Measurements from ENCODE around the gene VAV2. TPM values are rescaled to one million over a fixed set of nuclear protein-coding genes. Genes with fewer than 3 reads are reported as not detected.
A peak's percentile ranks its signal among the peaks of the same experiment; 100 is the strongest.
"Not testable (repeated sequence)": the region's sequence is repeated elsewhere in the genome, so short reads cannot be mapped to it uniquely, and the experiment has no call there.

The VAV2 gene
- total RNA-seq, 1 experiment from 2014 or later: 4.4 TPM

DNA sequence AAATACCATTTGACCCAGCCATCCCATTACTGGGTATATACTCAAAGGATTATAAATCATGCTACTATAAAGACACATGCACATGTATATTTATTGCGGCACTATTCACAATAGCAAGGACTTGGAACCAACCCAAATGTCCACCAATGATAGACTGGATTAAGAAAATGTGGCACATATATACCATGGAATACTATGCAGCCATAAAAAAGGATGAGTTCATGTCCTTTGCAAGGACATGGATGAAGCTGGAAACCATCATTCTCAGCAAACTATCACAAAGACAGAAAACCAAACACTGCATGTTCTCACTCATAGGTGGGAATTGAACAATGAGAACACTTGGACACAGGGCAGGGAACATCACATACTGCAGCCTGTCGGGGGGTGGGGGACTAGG, 68.5 kb downstream of the VAV2 start:
- in situ Hi-C loops (cut with HindIII; ENCODE audit: low pct_unique_long_range_greater_than_20kb, low sequenced_read_pairs); DNase-seq (ENCODE audit: low read depth, low spot score): not testable (repeated sequence)

DNA sequence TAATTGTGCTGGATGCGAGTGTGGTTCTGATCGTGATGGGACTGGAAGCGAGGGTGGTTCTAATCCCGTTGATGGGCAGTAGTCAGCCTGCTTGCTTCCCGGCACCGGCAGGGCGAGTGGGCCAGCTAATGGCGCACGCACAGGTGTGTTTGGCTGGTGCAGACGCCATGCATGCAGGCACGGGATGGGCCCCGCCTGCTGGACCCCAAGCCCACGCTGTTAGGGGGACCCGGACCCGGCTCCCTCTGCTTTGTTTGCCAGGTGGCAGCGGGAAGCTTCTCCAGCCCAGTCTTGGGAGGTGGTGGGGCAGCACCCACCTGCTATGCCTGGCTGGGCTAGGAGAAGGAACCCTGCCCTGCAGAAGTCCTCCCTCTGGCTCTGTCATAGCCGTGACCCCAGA, 70.3 kb downstream of the VAV2 start:
- DNase-seq (ENCODE audit: low read depth, low spot score): no peak
- in situ Hi-C loops (cut with HindIII; ENCODE audit: low pct_unique_long_range_greater_than_20kb, low sequenced_read_pairs): no loop called here

DNA sequence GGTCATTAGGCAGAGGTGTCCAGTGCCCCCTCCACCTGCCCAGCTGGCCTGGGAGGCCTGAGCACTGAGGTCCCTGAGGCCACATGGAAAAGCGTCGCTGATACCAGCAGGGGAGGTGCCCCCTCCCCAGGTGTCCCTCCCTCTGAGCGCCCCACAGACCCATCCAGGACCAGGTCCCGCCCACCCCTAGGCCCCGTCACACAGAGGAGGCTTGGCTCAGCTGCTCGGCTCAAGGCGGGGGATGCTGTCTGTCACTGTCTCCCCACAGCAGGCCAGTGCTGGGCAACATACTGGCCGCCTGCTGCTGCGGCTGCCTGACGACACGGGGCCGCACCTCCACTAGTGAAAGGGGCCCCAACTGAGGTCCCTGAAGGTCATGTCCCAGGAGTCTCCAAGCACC, 71.7 kb downstream of the VAV2 start:
- in situ Hi-C loops (cut with HindIII; ENCODE audit: low pct_unique_long_range_greater_than_20kb, low sequenced_read_pairs): no loop called here
- DNase-seq (ENCODE audit: low read depth, low spot score): no peak

DNA sequence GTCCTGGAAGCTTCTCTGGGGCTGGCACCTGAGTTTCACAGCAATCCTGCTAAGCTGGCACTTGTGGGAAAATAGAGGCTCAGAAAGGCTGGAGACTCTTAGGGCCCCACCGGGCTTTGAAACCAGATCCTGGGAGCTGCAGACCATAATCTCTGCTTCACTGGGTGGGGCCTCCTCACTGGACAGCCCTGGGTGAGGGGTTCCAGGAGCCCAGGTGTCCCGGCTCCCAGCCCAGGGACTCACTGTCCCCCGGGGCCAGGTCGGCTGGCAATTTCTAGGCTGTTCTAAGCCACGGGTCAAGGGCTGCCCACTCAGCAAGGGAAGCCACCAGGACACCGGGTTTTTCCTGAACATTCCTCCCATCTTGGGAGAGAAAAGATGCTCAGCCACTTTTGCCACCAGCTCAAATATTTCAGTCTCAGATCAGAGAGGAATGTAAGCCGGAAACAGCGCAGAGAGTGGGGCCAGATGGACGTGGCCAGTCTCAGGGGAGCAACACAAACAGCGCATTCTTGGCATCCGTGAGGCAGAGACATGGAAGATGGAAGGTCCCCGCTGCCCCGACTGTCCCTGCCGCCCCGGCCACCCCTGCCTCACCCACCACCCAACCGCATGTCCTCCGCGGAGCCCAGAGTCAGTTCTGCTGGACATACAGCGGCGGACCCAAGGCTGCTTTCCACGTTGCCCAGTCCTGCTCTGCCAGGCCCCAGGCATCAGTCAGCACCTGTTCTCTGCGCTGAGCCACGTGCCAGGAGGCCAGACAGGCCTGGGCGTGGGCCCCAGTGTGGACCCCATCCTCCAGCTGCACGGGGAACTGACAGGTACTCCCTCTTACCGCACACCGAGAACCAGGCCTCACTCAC, 72.6 kb downstream of the VAV2 start:
- in situ Hi-C loops (cut with HindIII; ENCODE audit: low pct_unique_long_range_greater_than_20kb, low sequenced_read_pairs): no loop called here
- no peak for DNase-seq (ENCODE audit: low read depth, low spot score)

DNA sequence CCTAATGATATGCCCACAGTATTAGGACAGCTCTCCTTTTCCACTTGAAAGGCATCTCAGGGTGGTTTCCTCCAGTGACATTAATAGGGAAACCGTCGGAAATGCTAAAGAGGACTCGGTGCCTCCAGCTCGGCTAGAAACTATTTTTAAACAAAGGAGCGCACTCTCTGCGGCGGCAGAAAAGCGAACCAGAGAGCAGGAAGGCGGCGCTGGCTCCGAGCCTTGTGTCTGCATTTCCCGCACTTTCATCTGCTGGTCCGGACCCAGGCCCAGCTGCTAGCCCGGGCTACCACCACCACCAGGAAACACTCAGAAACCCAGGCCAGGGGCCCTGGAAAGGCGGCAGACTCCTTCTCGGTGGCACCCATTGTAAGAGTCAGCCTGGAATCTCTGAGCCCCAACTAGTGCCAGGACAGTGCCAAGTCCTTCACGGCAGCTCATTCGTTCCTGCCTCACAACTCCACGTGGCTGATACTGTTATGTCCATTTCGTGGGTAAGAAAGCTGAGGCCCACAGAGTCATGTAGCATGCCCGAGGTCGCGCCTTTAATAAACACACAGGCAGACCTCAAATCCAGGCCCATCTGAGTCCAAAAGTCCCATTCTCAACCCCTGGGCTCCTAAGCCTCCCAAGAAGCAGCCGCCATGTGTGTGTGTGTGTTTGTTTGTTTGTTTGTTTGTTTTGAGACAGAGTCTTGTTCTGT, 73.9 kb downstream of the VAV2 start:
- DNase-seq (ENCODE audit: low read depth, low spot score): no peak
- in situ Hi-C loops (cut with HindIII; ENCODE audit: low pct_unique_long_range_greater_than_20kb, low sequenced_read_pairs): no loop called here

DNA sequence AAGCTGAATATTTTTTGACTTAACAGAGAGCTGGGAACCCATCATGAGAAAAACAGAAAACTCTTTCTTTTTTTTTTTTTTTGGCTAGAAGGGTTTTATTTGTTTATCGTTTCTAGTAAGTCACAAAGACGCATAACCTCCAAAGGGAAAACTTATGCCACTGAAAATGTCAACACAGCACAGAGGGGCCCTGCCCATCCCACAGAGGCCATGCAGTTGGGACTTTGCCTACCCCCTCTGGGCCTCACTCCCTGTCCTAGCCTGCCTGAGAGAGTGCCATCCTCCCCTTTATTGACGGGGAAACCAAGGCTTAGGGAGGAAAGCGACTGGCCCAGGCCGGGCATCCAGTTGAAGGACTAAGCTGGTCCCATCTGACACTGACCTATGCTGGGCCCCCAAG, 74.7 kb downstream of the VAV2 start:
- DNase-seq (ENCODE audit: low read depth, low spot score): no peak
- in situ Hi-C loops (cut with HindIII; ENCODE audit: low pct_unique_long_range_greater_than_20kb, low sequenced_read_pairs): no loop called here

DNA sequence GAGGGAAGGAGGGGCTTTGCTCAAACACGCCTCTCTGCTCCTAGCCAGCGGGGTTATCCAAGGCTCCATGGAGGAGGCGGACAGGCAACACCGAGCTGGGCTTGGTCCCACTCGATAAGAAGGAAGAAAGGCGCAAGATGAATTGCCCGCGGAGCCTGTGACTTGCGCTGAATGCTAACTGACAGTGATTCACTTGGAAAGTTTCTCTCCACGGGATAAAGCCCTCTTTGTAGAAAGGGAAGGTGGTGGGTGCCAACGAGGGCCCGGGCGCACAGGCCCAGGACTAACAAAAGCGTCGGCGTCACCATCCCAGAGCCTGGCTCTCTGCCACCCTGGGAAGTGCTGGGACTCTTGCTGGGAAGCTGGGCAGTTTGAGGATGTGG, 76.0 kb downstream of the VAV2 start:
- peak; percentile 87 for DNase-seq (ENCODE audit: low read depth, low spot score)
- in situ Hi-C loops (cut with HindIII; ENCODE audit: low pct_unique_long_range_greater_than_20kb, low sequenced_read_pairs): no loop called here

DNA sequence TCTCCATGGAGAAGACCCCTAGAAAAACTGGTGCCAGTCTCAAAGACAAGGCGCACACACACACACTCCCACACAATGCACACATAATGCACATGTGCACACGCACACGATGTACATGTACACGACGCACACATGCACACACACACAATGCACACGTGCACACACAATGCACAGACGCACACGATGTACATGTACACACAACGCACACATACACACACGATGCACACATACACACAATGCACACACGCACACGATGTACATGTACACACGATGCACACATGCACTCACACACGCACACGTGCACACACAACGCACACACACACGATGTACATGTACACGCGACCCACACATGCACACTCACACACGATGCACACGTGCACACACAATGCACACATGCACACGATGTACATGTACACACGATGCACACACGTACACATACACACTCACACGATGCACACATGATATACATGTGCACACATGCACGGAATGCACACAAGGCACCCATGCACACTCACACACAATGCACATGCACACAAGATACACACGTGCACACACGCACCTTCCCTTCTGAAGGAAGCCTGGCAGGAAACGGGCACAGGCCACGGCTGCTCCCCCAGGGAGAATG, 76.5 kb downstream of the VAV2 start:
- DNase-seq (ENCODE audit: low read depth, low spot score): no peak
- in situ Hi-C loops (cut with HindIII; ENCODE audit: low pct_unique_long_range_greater_than_20kb, low sequenced_read_pairs): no loop called here

DNA sequence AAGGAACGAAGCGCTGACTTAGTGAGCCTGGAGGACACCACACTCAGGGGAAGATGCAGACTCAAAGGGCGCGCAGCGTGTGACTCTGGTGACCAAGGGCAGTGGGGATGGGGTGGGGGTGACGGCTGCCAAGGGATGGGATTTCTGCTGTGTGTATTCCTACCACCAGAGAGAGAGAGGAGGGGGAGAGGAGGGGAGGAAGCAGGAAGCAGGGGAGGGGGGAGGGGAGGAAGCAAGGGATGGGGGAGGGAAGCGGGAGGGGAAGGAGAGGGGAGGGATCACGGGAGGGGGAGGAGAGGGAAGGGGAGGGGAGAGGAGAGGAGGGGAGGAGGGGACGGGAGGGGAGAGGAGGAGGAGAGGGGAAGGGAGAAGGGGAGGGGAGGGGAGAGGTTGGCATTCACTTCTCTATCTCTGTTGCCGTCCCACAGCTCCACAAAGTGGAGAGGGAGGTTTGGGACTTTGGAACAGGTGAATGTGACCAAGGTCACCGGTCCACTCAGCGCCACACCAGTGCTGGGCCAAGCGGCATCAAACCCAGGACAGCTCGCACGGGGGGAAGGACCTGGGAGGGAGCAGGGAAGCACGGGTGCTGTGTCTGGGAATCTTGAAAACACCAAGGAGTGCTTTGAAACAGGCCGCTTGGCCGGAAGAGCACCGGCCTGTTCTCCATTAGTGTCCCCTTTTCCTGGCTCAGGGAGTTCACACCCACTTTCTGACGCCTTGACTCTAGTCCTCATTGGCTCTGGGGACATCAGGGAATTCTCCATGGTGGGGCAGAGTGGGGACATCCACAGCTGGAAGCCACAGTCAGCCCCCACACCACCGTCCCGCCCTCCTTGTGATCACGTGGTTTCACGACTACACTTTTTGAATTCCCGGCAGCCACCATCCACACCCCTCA, 77.4 kb downstream of the VAV2 start:
- no peak for DNase-seq (ENCODE audit: low read depth, low spot score)
- in situ Hi-C loops (cut with HindIII; ENCODE audit: low pct_unique_long_range_greater_than_20kb, low sequenced_read_pairs): no loop called here

DNA sequence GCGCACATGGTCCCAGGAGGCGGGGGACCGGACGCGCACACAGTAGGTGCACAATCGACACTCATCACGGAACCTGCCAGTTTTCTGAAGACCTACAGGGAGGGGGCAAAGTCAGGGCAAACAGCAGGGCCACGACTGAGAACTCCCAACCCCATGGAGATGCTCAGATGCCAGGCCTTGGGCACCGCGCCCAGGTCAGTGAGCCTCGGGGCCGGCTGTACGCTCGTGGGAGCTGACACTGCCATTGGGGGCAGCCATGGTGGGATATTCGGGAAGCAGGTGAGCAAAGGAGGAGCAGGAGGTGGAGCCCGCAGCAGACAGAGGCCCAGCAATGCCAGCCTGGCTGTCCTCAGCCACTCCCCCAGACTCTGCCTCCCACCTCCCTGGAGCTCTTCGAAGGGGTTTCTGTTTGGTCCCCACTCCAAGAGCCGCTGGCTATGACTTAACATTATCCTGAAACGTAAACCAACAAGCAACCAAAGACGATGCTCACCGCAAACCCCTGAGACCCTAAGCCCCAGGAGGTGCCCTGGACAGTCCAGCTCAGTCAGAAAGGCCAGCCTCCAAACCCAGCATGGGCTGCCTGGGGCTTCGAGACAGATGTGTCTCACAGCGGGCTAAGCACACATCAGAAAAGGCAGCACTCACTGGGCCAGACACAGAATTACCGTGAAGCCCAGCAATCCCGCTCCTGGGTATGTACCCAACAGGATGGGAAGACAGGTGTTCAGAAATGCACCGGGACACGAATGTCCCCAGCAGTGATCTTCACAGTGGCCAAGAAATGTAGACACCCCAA, 78.4 kb downstream of the VAV2 start:
- in situ Hi-C loops (cut with HindIII; ENCODE audit: low pct_unique_long_range_greater_than_20kb, low sequenced_read_pairs): no loop called here
- DNase-seq (ENCODE audit: low read depth, low spot score): no peak

DNA sequence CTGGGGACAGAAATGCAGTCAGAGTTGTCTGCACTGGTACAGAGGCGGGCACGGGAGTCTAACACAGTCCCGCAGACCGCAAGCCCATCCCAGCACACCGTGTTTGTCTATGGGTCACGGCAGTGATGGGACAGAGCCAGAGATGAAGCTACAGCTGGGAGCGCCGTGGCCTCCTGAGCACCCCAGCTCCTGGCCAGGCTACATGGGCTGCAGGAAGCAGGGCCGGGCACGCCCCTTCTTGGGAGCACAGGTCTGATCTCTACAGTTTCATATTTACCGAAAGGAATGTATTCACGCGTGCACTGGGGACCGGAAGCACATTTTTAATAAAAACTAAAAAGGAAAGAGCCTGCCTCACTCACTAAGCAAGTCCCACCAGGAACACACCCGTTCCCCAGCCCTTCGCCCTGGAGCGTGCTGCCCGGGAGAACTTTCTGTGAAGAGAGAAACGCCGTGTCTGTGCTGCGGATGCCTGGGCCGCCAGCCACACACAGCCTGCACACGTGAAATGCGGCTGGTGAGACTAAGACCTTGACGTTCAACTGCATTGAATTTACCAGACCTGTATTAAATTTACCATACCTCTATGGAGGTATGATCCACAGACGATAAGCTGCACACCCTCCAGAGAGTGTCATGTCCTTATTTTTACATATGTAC, 81.1 kb downstream of the VAV2 start:
- in situ Hi-C loops (cut with HindIII; ENCODE audit: low pct_unique_long_range_greater_than_20kb, low sequenced_read_pairs): no loop called here
- no peak for DNase-seq (ENCODE audit: low read depth, low spot score)

DNA sequence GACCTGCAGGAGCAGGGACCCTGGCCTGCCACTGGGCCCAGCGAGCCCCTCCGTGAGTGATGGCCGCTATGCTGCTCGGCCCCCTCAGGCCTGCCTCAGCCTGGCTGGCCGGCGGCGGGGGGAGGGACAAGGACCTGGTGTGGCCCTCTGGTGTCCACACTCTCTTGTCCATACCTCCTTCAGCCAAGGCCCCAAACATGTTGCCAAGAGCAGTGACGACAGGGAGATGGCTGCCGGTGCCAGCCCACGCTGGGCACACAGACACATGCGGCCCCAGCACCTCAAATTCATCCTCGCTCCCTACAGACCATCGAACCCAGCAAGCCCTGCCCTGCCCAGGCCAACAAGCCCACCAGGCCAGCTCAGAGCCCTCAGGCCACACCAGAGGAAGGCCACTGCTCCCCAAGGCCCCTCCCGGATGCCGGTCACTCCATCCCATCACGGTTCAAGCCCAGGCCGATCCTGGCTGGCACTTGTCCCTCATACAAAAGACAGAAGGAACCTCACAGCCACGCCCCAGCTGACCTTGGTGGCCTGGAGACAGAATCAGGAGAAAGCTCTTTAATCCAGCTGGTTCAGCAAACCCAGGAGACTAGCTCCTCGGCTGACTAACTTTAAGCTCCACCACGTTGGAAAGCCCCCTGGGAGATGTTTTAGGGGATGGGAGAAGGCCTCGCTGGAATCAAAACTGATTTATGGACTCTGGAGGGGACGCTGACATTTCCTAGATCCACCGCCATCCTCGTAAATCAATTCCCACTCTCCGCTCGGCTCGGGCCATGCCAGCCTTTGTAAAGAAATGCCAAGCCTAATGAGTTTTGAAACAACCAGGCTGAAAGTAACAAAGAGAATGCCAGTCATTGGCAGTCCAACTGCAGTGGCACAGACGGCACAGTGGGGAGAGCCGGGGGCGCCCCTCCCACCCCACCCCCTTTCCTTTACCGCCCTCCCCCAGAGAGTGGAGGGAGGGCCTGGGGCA, 84.9 kb downstream of the VAV2 start:
- in situ Hi-C loops (cut with HindIII; ENCODE audit: low pct_unique_long_range_greater_than_20kb, low sequenced_read_pairs): no loop called here
- DNase-seq (ENCODE audit: low read depth, low spot score): no peak

DNA sequence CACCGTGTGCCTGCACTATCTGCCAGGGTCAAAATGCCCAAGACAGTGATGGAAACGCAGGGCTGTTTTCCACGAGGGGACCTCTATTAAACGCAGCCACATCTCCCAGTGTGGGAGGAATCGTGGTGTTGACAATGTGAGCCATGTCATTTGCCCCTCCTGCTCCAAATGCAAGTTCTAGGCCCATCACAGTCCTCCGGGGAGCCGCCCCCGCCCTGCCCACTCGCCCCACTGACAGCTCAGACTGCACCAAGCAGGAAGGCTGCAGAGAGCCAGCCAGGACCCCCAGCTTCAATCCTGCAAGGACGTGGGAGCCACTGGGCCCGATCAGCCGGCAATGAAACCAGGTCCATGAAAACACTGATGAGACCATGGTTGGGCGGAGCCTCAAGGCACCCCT, 85.9 kb downstream of the VAV2 start:
- in situ Hi-C loops (cut with HindIII; ENCODE audit: low pct_unique_long_range_greater_than_20kb, low sequenced_read_pairs): no loop called here
- DNase-seq (ENCODE audit: low read depth, low spot score): no peak

DNA sequence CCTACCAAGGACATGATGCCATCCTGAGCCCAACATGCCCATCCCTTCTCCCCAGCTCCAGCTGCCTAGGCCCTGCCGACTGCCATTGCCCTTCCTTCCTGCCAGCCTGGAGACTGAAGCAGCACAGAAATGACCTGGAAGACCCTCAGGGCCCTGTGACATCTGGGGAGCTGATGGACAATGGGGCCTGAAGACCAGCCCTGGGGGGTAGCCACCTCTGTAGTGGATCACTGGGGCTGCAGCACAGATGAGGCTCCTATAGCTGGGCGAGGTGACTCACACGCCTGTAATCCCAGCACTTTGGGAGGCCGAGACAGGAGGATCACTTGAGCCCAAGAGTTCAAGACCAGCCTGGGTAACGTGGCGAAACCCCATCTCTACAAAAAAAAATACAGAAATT, 86.6 kb downstream of the VAV2 start:
- no peak for DNase-seq (ENCODE audit: low read depth, low spot score)
- in situ Hi-C loops (cut with HindIII; ENCODE audit: low pct_unique_long_range_greater_than_20kb, low sequenced_read_pairs): no loop called here

DNA sequence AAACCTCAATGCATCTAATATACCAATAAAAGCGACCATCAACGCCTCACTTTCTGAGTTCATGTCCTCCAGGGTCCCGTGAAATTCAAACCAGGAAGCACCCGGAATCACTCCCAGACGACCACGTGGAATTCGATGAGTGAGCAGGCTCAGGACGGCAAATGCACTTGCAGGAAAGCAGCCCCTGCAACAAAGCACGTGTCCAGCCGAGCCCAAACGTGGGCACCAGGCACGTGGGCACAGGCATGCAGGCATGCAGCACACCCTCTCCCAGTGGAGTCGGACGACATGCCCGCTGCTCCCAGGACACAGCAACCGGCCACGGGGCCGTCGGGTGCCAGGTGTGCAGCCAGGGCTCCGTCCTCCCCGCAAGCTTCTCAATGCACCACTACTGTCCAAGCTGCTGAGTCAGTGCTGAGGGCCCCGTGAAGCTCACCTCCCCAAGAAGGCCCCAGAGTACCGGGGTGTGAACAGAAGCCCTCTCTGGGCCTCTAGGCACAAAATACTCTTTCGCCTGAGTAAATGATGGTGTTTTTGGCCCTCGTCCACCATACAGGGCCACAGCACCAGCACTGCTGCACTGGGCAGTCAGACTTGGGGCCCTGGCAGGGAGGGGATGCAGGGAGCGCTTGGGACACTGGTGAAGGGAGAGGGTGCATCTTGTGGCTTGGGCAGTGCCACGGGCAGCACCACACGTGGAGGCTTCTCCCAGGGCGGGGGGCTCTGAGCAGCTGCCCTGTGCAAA, 87.6 kb downstream of the VAV2 start:
- in situ Hi-C loops (cut with HindIII; ENCODE audit: low pct_unique_long_range_greater_than_20kb, low sequenced_read_pairs): no loop called here
- no peak for DNase-seq (ENCODE audit: low read depth, low spot score)

Data from SK-MEL-5 (cell line).